H9 (cell line): ENCODE data around the gene BMP7. TPM values are rescaled to one million over a fixed set of nuclear protein-coding genes. Genes with fewer than 3 reads are reported as not detected.

Source experiments
- DNase-seq: peaks from one replicate; pipeline ENCODE4 v3.0.0-alpha.2; 2017
- H2AFZ ChIP-seq: one replicate; pipeline ENCODE4 v1.6.1; 2013; ENCODE audit warnings: mild to moderate bottlenecking, low read length, control low read depth, moderate library complexity
- H2AK5ac ChIP-seq: 2 replicates; pipeline ENCODE4 v1.6.1; 2013; ENCODE audit warnings: low read length, control low read depth, mixed read lengths; ENCODE audit not compliant: insufficient read length
- H2BK120ac ChIP-seq: one replicate; pipeline ENCODE4 v1.6.1; 2013; ENCODE audit warnings: low read depth, mild to moderate bottlenecking, low read length, control low read depth, inconsistent platforms; ENCODE audit not compliant: poor library complexity, severe bottlenecking
- H2BK12ac ChIP-seq: 2 replicates; pipeline ENCODE4 v1.6.1; 2013; ENCODE audit warnings: low read length, control low read depth, mixed read lengths, low read depth; ENCODE audit not compliant: insufficient read length
- H2BK15ac ChIP-seq: 2 replicates; pipeline ENCODE4 v1.6.1; 2013; ENCODE audit warnings: low read depth, low read length, control low read depth
- H2BK20ac ChIP-seq: one replicate; pipeline ENCODE4 v1.6.1; 2013; ENCODE audit warnings: low read depth, mild to moderate bottlenecking, low read length, control low read depth, inconsistent platforms; ENCODE audit not compliant: poor library complexity, severe bottlenecking
- H2BK5ac ChIP-seq: 2 replicates; pipeline ENCODE4 v1.6.1; 2013; ENCODE audit warnings: low read length, control low read depth, mixed read lengths; ENCODE audit not compliant: insufficient read length
- H3K14ac ChIP-seq: 2 replicates; pipeline ENCODE4 v1.6.1; 2013; ENCODE audit warnings: low read length, control low read depth; ENCODE audit not compliant: insufficient read depth
- H3K18ac ChIP-seq: 2 replicates; pipeline ENCODE4 v1.6.1; 2013; ENCODE audit warnings: low read depth, mild to moderate bottlenecking, mixed read lengths, low read length, control low read depth; ENCODE audit not compliant: insufficient read length
- H3K23ac ChIP-seq: 2 replicates; pipeline ENCODE4 v1.6.1; 2013; ENCODE audit warnings: low read length, control low read depth, mixed read lengths, low read depth; ENCODE audit not compliant: insufficient read length
- H3K23me2 ChIP-seq: 2 replicates; pipeline ENCODE4 v1.6.1; 2013; ENCODE audit warnings: low read depth, mild to moderate bottlenecking, mixed read lengths, low read length, control low read depth; ENCODE audit not compliant: insufficient read length, poor library complexity, severe bottlenecking
- H3K27ac ChIP-seq: 2 replicates; pipeline ENCODE4 v1.5.1; 2013; ENCODE audit warnings: low read length, control low read depth, mixed read lengths, low read depth; ENCODE audit not compliant: insufficient read length
- H3K27me3 ChIP-seq: 2 replicates; pipeline ENCODE4 v1.6.1; 2013; ENCODE audit warnings: low read length, control low read depth, inconsistent platforms; ENCODE audit not compliant: insufficient read depth
- H3K4ac ChIP-seq: 2 replicates; pipeline ENCODE4 v1.6.1; 2013; ENCODE audit warnings: low read depth, mild to moderate bottlenecking, control low read depth, inconsistent platforms, low read length, moderate library complexity
- H3K4me1 ChIP-seq: 2 replicates; pipeline ENCODE4 v1.6.1; 2013; ENCODE audit warnings: low read length, control low read depth, inconsistent platforms; ENCODE audit not compliant: insufficient read depth
- H3K4me2 ChIP-seq: 2 replicates; pipeline ENCODE4 v1.6.1; 2013; ENCODE audit warnings: low read length, control low read depth, mixed read lengths; ENCODE audit not compliant: insufficient read length, insufficient read depth
- H3K56ac ChIP-seq: 2 replicates; pipeline ENCODE4 v1.6.1; 2013; ENCODE audit warnings: low read depth, mild to moderate bottlenecking, mixed read lengths, low read length, control low read depth; ENCODE audit not compliant: insufficient read length
- H3K79me1 ChIP-seq: 2 replicates; pipeline ENCODE4 v1.6.1; 2013; ENCODE audit warnings: low read depth, mild to moderate bottlenecking, moderate library complexity, low read length, control low read depth, inconsistent platforms; ENCODE audit not compliant: insufficient read depth, poor library complexity, severe bottlenecking
- H3K79me2 ChIP-seq: 2 replicates; pipeline ENCODE4 v1.6.1; 2013; ENCODE audit warnings: low read length, control low read depth, inconsistent platforms; ENCODE audit not compliant: insufficient read depth
- H3K9ac ChIP-seq: 2 replicates; pipeline ENCODE4 v1.6.1; 2013; ENCODE audit warnings: low read length, control low read depth, mixed read lengths; ENCODE audit not compliant: insufficient read length; ENCODE audit errors: extremely low read depth
- H3K9me3 ChIP-seq: one replicate; pipeline ENCODE4 v1.6.1; 2013; ENCODE audit warnings: low read depth, low read length, inconsistent platforms; ENCODE audit not compliant: control insufficient read depth
- H3T11ph ChIP-seq: one replicate; pipeline ENCODE4 v1.6.1; 2013; ENCODE audit warnings: mild to moderate bottlenecking, low read length, control low read depth, inconsistent platforms
- H4K20me1 ChIP-seq: one replicate; pipeline ENCODE4 v1.6.1; 2013; ENCODE audit not compliant: control insufficient read depth, insufficient read length, insufficient read depth
- H4K5ac ChIP-seq: 2 replicates; pipeline ENCODE4 v1.6.1; 2013; ENCODE audit warnings: low read depth, mild to moderate bottlenecking, mixed read lengths, low read length, control low read depth; ENCODE audit not compliant: insufficient read length
- H4K8ac ChIP-seq: replicated peaks from 2 replicates; pipeline ENCODE4 v1.6.1; 2013; ENCODE audit warnings: low read length, control low read depth, mixed read lengths, low read depth; ENCODE audit not compliant: insufficient read length
- H4K91ac ChIP-seq: 2 replicates; pipeline ENCODE4 v1.6.1; 2013; ENCODE audit warnings: low read depth, mild to moderate bottlenecking, moderate library complexity, mixed read lengths, low read length, control low read depth; ENCODE audit not compliant: insufficient read length
- H3K27ac Mint-ChIP-seq, 3 experiments: 2 replicates in 2 of 3; 3 replicates in 1 of 3; pipeline ENCODE4 v1.8.0; 2020 to 2021; ENCODE audit warnings: mixed read lengths in 3 of 3, mild to moderate bottlenecking in 1 of 3, moderate library complexity in 1 of 3
- H3K27me3 Mint-ChIP-seq: 2 replicates; pipeline ENCODE4 v1.8.0; 2021; ENCODE audit warnings: low read depth, mild to moderate bottlenecking, moderate library complexity, mixed read lengths
- H3K36me3 Mint-ChIP-seq, 3 experiments: 2 replicates in 2 of 3; 3 replicates in 1 of 3; pipeline ENCODE4 v1.8.0; 2020 to 2021; ENCODE audit warnings: low read depth in 3 of 3, mixed read lengths in 3 of 3; ENCODE audit not compliant: insufficient read depth in 1 of 3
- H3K4me1 Mint-ChIP-seq, 2 experiments: 2 replicates each; pipeline ENCODE4 v1.8.0; 2020; ENCODE audit warnings: mixed read lengths in 2 of 2
- H3K4me3 Mint-ChIP-seq, 2 experiments: 2 replicates in 1 of 2; 3 replicates in 1 of 2; pipeline ENCODE4 v1.8.0; 2020 to 2021; ENCODE audit warnings: mild to moderate bottlenecking in 2 of 2, mixed read lengths in 2 of 2, moderate library complexity in 1 of 2
- H3K9me3 Mint-ChIP-seq, 2 experiments: 2 replicates in 1 of 2; 3 replicates in 1 of 2; pipeline ENCODE4 v1.8.0; 2020; ENCODE audit warnings: mild to moderate bottlenecking in 2 of 2, mixed read lengths in 2 of 2, moderate library complexity in 1 of 2
- CTCF ChIP-seq: fragments of 200-600 bp; sonication (generic); conservative IDR thresholded peaks from 3 replicates; pipeline ENCODE4 v1.8.0; 2021; ENCODE audit warnings: antibody characterized with exemption, mild to moderate bottlenecking
- WGBS: extraction: QIAGEN DNeasy Blood & Tissue Kit; methylation state at CpG from one replicate; pipeline ENCODE4 v1.1.7; 2013; ENCODE audit warnings: missing lambda C conversion rate, low lambda C conversion rate, mixed read lengths; ENCODE audit not compliant: insufficient read length; ENCODE audit errors: extremely low coverage; 5-methylcytosine and 5-hydroxymethylcytosine counted together
- total RNA-seq: library from RNA; stranded (reverse); gene quantifications from 2 replicates; pipeline ENCODE4 v1.2.1, GENCODE V29; 2021

Gene BMP7
- total RNA-seq, 1 experiment from 2014 or later = 17.7 TPM

- no peaks in the 10 kb centered on the region for H3K27me3 ChIP-seq
- no peak overlapping the region for H3K27ac ChIP-seq
- no peak overlapping the region for H3K4ac ChIP-seq
- no peak overlapping the region for H3K4me2 ChIP-seq
- no peak overlapping the region for H2BK12ac ChIP-seq
- no peak overlapping the region for H4K8ac ChIP-seq
- peaks cover 26% of the 10 kb centered on the region for H3K27me3 Mint-ChIP-seq
- no peaks in the 10 kb centered on the region for H3K79me1 ChIP-seq
- H3T11ph ChIP-seq = no peak overlapping the region
- H3K36me3 Mint-ChIP-seq = no peaks in the 10 kb centered on the region; a peak in 1 of 7 replicates
- no CpG with 5 or more reads among the region's 6 CpGs for WGBS
- no peaks in the 10 kb centered on the region for H4K20me1 ChIP-seq
- no peaks in the 10 kb centered on the region for H3K23me2 ChIP-seq
- no peak overlapping the region for H2BK15ac ChIP-seq
- no peaks in the 10 kb centered on the region for H3K79me2 ChIP-seq
- H2BK5ac ChIP-seq = no peak overlapping the region
- H3K9me3 Mint-ChIP-seq = no peaks in the 10 kb centered on the region
- no peak overlapping the region for H2AK5ac ChIP-seq
- no peak overlapping the region for H2BK20ac ChIP-seq
- H3K14ac ChIP-seq = no peak overlapping the region
- H4K91ac ChIP-seq = no peak overlapping the region
- H3K27ac Mint-ChIP-seq = no peak overlapping the region
- peaks cover 2% of the 10 kb centered on the region; the same call in 1 of the 2 replicates for H3K4me1 ChIP-seq
- H3K9ac ChIP-seq = no peak overlapping the region
- H3K56ac ChIP-seq = no peak overlapping the region
- no peak overlapping the region for H4K5ac ChIP-seq
- H3K9me3 ChIP-seq = no peaks in the 10 kb centered on the region
- peaks cover 25 to 50% of the 10 kb centered on the region in 2 experiments for H3K4me1 Mint-ChIP-seq
- no peak overlapping the region for H2BK120ac ChIP-seq
- no peak overlapping the region for H3K4me3 Mint-ChIP-seq
- no peak overlapping the region for H3K23ac ChIP-seq
- TF ChIP-seq CTCF = no peak
- no peak overlapping the region for H2AFZ ChIP-seq
- no peak overlapping the region for H3K18ac ChIP-seq
- DNase-seq = no peak
Observed at GRCh38 chr20:57124366-57124765, 142.1 kb downstream of the BMP7 start.
